GM18526 (cell line): ENCODE data around the gene RABGEF1.

ENCODE experiments used
- POLR2A ChIP-seq: IDR thresholded peaks from 3 replicates; pipeline ENCODE4 v1.6.1; 2011; ENCODE audit not compliant: insufficient read length; ENCODE audit errors: extremely low read depth

The RABGEF1 gene

DNA sequence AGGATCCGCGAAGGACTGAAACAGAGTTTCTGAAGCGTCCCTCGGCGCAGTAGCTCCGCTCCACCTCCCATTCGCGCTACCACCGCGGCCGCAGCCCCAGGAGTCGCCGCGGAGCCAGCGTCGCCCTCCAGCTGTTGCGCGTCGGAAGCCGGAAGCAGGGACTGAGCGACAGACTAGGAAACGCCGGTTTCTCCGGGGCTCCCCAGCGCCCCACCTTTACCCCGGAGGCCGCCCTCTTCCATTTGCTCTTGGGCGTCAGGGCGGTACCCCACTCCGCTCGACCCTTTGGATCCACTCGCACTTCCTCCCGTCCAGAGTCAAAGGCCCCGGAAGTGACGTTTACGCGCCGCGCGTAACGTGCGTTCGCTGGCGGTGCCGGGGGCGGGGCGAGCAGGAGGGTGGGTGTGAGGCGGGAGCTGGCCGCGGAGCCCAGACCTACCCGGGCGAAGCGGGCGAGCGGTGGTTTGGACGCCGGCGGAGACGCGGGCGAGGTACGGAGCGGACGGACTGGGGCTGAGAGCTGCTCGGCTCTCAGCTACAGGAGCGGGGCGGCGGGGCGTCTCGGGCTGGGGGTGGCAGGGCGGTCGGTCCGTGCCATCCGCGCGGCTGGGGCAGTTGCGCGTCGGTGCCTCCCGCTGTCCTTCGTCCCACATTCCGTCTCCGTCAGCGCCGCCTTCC lies at the start of gene RABGEF1:
RABGEF1 (plus strand) TSS at position 432 of the 678 bp plus-strand sequence. CDS start 31,167 bp downstream, outside the sequence.
- peak; percentile 87 for TF ChIP-seq POLR2A

DNA sequence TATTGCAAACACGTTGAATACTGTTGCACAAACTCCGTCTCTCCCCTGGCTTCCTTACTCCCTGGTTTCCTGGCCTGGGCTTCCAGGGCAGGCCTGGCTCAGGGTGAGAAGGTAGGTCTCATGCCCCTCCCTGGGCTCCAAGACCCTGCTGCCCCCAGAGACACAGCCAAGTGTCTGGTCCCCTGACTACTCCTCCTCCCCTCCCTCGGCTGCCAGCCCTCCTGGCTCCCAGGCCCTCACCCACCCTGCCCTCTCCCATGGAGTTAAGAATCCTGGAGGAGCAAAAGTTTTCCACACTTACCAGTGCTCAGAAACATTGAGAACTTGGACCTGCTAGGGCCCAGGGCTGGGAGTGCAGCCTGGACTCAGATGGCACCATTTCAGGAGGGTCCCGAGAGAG lies 47.2 kb upstream of the RABGEF1 start:
- no peak for TF ChIP-seq POLR2A

DNA sequence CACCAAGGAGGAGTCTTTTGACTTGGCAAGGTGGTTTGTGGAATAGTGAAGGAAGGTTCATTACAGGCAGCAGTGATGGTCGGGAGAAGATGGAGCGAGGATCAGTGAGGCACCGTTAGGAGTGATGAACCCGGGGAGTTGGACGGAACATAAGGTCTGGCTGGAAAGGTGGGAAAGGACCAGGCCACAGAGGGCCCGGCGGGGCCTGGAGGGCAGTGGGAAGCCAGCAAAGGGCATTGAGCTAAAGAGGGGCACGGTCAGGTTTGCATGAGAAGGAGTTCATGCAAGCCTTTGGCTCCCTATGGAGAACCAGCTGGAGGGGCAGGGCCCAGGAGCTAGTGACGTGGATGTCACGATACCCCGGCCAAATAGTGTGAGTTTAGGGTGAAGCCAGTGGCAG lies 46.2 kb upstream of the RABGEF1 start:
- no peak for TF ChIP-seq POLR2A

DNA sequence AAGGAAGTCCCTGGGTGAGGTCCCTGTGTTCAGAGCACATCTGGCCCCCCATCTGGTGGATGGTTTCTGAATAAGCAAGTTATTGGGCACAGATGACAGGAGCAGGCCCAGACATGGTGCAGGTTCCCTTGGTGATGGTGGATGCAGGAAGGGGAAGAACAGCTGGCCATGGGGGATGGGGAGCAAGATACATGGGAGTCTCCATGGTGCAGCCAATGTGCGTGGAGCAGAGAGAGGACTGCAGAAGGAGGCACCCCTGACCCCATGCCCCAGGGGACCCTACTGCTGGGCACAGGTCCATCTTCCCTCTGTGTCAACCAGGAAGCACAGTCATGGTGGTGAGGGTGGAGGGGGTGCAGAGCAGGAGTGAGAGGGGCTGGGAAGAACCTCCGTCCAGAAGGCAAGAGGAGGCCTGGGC lies 43.8 kb upstream of the RABGEF1 start:
- TF ChIP-seq POLR2A = no peak

DNA sequence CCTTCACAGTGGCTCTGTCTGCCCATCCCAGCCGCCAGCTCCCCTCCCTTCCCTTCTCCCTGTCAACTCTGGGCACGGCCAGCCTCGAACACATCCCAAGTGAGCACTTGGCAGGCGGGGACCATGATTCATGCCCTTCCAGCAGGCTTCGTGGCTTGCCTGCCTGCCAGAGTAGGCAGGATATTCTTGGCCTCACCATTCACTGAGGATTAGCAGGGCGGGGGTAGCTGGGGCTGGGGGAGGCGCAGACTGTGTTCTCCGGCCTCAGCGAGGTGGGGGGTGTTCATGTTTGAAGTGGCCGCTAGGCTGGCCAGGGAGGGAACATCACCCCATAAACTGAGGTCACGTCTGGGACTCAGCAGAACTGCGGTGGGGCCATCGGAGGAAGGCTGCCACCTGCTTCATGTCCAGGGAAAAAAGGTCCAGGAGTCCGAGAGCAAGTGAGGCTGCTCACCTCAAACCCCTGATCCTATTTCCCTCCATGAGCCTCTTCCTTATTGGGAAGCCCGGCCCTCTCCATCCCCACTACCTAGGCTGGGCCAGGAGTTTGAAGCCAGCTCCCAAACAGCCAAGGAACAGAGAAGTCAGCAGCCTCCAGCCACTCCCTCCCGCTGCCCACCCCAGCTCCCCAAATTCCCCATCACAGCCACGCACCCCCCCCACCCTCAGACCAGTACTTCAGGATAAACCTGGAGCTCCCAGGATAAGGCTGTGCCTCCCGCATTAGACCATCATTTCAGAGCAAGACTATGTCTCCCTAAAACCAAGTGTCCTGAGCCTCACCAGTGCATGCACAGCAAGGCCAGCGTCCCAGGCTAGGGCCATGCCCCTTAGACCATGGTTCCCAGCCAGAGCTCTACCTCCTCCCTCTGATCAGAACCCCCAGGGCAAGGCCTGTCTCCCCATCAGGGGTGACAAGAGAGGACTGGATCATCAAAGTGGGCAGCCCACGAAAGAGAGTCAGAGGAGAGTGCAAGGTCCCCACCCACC lies 42.8 kb upstream of the RABGEF1 start:
- TF ChIP-seq POLR2A = no peak

DNA sequence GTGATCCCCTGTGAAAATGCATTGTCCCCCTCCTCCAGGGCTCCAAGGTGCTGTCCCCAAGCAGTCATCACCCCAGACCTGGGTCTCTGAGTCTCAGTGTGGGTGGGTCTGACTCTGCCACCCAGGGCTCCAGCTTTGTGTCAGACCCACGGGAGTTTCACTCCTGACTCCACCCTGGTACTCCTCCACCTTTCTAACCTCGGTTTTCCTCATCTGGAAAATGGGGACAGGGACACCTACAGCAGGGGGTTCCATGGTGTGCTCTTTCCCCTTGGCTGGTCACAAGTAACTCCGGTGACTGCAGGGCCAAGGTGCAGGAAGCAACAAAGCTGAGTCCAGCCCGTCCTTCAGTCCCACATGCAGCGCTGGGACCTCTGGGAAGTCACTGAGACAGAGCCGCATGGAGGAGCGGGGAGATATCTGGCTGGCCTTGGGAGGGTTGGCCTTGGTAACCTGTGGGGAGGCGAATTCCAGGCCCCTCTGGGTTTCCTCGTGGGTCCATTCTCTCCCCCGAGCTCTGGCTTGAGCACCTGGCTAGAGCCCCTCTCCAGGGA lies 41.8 kb upstream of the RABGEF1 start:
- TF ChIP-seq POLR2A = no peak

DNA sequence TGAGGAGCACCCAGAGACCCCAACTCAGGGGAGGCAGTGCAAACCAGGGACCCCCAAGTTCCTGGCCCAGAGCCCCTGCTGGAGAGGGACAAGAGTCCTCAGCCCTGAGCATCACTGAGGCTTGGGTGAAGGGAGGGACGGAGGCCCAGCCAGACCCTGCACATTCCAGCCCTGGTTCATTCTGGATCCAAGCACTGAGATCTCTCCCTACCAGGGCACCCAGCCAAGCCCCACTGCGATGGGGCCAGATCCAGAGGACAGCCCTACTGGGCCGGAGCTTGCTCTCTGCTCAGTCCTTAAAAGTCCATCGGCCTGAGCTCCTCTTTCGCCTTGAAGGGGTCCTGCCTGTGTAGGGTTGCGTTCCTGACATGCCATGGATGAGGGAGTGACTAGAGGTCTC lies 40.5 kb upstream of the RABGEF1 start:
- TF ChIP-seq POLR2A = no peak

DNA sequence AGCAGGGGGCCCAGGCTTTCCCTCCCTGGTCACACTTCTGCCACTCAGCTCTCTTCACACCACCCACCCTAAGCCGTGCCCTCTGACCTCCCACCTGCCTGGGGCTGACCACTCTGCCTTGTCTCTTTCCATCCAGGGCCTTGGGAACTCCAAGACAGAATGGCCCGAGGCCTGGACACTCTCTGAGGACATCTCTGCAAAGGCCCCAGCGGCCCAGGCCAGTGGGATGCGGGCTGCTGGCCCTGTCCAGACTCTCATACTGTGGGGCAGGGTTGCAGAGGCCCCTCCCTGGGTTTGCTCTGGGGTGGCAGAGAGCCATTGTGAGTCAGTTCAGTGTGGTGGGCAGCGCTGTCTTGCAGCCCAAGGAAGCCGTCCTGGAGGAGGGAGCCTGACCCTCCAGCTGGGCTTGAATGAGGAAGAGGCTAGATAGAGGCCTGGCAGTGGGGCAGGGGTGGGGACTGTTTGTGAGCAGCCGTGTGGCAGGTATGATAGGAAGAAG lies 39.9 kb upstream of the RABGEF1 start:
- no peak for TF ChIP-seq POLR2A

DNA sequence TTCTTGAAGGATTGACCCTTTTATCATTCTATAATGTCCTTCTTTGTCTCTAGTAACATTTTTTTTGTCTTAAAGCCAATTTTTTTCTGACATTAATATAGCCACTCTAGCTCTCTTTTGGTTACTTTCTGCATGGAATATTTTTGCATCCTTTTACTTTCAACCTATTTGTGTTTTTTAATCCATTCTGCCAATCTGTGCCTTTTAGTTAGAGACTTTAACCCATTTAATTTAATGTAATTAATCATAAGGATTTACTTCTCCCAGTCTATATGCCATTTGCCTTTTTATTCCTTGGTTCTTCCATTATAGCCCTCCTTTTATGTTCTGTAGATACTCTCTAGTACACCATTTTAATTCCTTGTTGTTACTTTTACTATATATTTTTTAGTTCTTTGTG lies 32.7 kb upstream of the RABGEF1 start:
- TF ChIP-seq POLR2A = no peak

DNA sequence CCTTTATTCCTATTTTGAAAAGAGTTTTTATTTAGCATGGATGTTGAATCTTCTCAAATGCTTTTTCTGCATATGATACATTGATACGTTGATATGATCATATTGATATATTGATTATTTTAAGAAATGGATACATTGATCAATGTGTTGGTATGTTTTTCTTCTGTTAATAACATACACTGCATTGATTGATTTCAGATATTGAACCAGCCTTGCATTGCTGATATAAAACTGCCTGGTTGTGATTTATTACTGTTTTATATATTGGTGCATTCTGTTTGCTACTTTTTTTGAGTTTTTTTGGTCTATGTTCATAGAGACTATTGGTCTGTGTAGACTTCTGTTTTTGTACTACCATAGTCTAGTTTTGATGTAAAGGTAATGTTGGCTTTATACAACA lies 26.8 kb upstream of the RABGEF1 start:
- TF ChIP-seq POLR2A = no peak

DNA sequence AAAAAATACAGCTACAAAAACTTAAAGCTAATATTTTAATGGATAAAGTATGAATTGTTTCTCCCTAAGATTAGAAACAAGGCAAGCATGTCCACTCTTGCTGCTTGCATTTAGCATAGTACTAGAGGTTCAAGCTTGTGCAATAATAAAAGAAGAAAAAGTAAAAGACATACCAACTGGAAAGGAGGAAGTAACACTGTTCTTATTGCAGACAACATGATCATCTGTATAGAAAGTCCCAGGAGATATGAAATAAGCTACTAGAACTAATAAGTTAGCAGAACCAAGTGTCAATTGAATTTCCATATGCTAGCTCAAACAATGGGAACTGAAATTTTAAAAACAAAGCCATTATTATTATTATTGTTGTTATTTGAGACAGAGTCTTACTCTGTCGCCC lies 20.0 kb upstream of the RABGEF1 start:
- no peak for TF ChIP-seq POLR2A

DNA sequence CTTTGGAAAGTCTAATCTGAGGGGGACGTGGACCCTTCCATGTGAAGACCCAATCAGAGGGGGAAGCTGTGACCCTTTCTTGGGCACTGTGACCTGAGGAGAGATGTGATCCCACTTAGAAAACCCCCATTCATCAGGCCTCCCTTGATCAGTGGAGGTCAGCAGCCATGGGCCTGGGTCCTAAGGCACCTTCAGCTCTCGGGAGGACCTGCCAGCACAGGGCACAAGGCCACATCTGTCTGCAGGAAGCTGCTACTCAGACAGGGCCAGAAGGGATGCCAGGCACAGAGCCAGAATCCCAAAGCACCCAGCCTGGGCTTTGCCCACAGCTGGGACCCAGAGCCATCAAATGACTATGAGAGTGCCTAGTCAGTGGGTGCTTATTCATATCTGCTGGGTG lies 14.7 kb upstream of the RABGEF1 start:
- no peak for TF ChIP-seq POLR2A

DNA sequence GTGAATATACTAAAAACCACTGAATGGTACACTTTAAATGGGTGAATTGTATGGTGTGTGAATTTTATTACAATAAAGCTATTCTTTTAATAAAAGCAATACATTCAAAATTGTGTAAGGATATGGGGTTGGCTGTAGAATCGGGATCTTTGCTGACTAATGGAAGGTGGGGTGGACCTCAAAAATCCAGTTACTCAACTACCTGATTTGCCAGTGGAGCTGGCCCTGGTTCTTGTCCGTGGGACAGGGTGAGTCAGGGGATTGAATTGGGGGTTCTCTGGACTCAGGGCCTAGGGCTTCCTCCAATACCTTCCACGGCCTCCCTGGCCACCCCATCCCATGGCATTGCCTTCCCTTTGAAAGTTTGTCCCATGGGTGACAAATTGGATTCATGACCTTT lies 13.5 kb upstream of the RABGEF1 start:
- TF ChIP-seq POLR2A = no peak

DNA sequence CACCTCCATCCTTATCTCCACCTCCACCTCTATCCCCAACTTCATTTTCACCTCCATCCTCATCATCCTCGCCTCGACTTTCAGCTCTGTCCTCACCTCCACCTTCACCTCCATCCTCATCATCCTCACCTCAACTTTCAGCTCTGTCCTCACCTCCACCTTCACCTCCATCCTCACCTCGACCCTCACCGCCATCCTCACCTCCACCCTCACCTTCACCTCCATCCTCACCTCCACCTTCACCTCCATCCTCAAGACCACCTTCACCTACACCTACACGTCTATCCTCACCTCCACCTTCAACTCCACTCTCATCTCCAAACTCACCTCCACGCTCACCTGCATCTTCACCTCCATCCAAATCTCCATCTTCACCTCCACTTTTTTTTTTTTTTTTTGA lies 12.0 kb upstream of the RABGEF1 start:
- TF ChIP-seq POLR2A = no peak

DNA sequence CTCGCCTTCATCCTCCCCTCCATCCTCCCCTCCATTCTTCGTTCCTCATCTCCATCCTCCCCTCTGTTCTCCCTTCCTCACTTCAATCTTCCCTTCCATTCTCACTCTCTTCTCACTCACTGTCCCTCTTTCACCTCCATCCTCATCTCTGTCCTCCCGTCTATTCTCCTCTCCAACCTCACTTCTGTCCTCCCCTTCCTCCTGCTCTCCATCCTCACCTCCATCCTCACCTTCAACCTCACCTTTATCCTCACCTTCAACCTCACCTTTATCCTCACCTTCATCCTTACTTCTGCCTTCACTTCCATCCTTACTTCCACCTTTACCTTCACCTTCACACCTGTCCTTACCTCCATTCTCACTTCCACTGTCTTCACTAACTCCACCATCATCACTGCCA lies 11.3 kb upstream of the RABGEF1 start:
- no peak for TF ChIP-seq POLR2A

DNA sequence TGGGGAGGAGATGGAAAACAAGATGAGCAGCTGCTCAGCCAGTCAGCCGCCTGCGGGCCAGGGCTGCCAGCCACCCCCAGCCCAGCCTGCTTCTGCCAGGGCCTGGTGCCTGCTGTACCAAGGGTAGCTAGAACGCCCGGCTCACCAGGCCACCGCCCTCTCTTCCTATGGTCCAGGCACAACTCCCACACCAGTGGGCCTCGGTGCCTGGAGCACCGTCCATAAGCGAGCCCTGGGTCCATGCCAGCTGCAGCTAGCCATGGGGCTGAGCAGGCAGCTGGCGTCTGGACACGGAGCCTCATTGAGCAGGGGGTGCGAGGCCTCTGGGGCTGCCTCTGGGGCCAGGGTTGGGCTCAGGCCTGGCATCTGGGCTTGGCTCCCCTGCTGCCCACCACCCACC lies 8.5 kb upstream of the RABGEF1 start:
- TF ChIP-seq POLR2A = no peak
